Astrocyte (in vitro differentiated cells and primary cell): ENCODE results near the gene EIF3F.

Experiments used
- EZH2 ChIP-seq: IDR thresholded peaks from 2 replicates; pipeline ENCODE4 v1.6.1; 2012; ENCODE audit warnings: mild to moderate bottlenecking, low read length, inconsistent platforms; ENCODE audit not compliant: insufficient read depth
- TF ChIP-seq, protein P1 (sequence below): IDR thresholded peaks from 2 replicates; pipeline ENCODE4 v1.5.1; 2011; ENCODE audit warnings: low read depth, mild to moderate bottlenecking, inconsistent platforms, low read length, moderate library complexity; ENCODE audit not compliant: insufficient read depth

DNA sequence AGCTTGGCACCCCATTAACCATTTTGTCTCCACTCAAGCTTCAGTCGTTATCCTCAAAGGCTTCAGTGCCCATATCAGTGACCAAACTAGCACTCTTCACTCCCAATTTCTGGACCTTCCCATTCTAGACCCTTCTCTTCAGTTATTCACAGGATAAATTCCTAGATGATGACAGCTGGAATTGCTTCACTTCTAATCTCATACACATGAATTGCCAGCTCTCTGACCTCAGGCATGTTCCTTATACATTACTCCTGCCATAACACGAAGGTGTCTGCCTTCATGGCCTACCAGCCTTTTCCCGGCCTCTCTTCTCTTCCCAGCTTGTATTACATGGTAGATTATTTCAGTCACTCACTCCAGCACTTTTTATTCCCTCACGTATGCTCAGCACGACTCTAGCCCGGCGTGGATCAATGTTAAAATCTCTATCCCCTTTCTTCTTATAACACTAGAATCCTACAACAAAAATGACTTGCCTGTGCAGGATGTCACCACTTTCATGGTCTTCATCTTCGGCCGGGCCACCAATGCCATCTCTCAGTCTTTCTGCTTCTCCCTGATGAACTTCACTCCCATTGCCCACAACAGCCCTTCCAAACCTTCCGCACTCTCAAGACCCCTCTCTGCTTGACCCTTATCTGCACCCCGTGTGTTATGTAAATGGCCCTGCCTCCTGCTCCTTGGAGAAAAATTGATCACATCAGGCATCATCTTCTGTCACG, 36.9 kb downstream of the EIF3F start:
- TF ChIP-seq, protein P1, sequence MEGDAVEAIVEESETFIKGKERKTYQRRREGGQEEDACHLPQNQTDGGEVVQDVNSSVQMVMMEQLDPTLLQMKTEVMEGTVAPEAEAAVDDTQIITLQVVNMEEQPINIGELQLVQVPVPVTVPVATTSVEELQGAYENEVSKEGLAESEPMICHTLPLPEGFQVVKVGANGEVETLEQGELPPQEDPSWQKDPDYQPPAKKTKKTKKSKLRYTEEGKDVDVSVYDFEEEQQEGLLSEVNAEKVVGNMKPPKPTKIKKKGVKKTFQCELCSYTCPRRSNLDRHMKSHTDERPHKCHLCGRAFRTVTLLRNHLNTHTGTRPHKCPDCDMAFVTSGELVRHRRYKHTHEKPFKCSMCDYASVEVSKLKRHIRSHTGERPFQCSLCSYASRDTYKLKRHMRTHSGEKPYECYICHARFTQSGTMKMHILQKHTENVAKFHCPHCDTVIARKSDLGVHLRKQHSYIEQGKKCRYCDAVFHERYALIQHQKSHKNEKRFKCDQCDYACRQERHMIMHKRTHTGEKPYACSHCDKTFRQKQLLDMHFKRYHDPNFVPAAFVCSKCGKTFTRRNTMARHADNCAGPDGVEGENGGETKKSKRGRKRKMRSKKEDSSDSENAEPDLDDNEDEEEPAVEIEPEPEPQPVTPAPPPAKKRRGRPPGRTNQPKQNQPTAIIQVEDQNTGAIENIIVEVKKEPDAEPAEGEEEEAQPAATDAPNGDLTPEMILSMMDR, result no peak
- TF ChIP-seq EZH2, result no peak
